K562 (cell line): ENCODE data around the gene CTSH. TPM values are rescaled to one million over a fixed set of nuclear protein-coding genes. Genes with fewer than 3 reads are reported as not detected.

Source experiments
- ATAC-seq: fragments of 200-7000 bp; cut with Tn5 transposase; 3 replicates; pipeline ENCODE4 v1.9.1; 2020; ENCODE audit warnings: moderate library complexity
- BruUV-seq: library from RNA; stranded (reverse); fragments of 400-500 nt; replicated peaks from 2 replicates; lab custom pipeline; 2021; lab: Mats Ljungman, UMichigan
- CTCF ChIA-PET: fragments of 300-600 bp; formaldehyde crosslinking; extraction: SDS; loops from one replicate; lab custom pipeline; 2021; ENCODE audit warnings: low intra/inter-chr PET ratio; lab: Yijun Ruan, JAX
- POLR2A ChIA-PET: fragments of 300-600, 350-650 bp; sonication (Branson Sonifier 250); formaldehyde crosslinking; extraction: SDS; loops from one replicate; lab custom pipeline; 2021; ENCODE audit warnings: antibody characterized with exemption, inconsistent platforms; lab: Yijun Ruan, JAX
- DNase-seq, 4 experiments: peaks; one replicate each; pipeline versions ENCODE4 v3.0.0 to v3.0.0-alpha.2; 2011 to 2018; ENCODE audit warnings: low spot score in 3 of 4, mixed read lengths in 3 of 4; ENCODE audit errors: extremely low read depth in 1 of 4
- FAIRE-seq: peaks from 2 replicates; lab custom pipeline; 2011; peaks lifted over from hg19 to GRCh38; lab: Jason Lieb, UNC
- H2AFZ ChIP-seq: 2 replicates; pipeline ENCODE4 v1.6.0; 2011; ENCODE audit warnings: low read depth, low read length, control low read depth, inconsistent platforms
- H3K27ac ChIP-seq: fragments of 200-600 bp; 3 replicates; pipeline ENCODE4 v1.8.0; 2011; ENCODE audit warnings: low read depth, mild to moderate bottlenecking, control low read depth, inconsistent platforms, low read length, moderate library complexity, mixed read lengths; ENCODE audit errors: extremely low read depth
- H3K27me3 ChIP-seq, 2 experiments: fragments of 300-600 bp in 1 of 2; 2 replicates in 1 of 2; 3 replicates in 1 of 2; pipeline versions ENCODE4 v1.6.0 to v1.8.0; 2011; ENCODE audit warnings: inconsistent platforms in 2 of 2, low read length in 2 of 2, mild to moderate bottlenecking in 1 of 2, mixed read lengths in 1 of 2, moderate library complexity in 1 of 2; ENCODE audit not compliant: control insufficient read depth in 2 of 2, insufficient read depth in 2 of 2
- H3K36me3 ChIP-seq: fragments of 300-600 bp; 3 replicates; pipeline ENCODE4 v1.8.0; 2011; ENCODE audit warnings: mild to moderate bottlenecking, low read length, inconsistent platforms; ENCODE audit not compliant: control insufficient read depth, insufficient read depth
- H3K4me1 ChIP-seq, 2 experiments: fragments of 200-600 bp in 1 of 2; replicated peaks in 1 of 2; 2 replicates in 1 of 2; 3 replicates in 1 of 2; pipeline versions ENCODE4 v1.5.1 to v1.8.0; 2011; ENCODE audit warnings: inconsistent platforms in 2 of 2, low read length in 2 of 2, mild to moderate bottlenecking in 1 of 2, mixed read lengths in 1 of 2, moderate library complexity in 1 of 2; ENCODE audit not compliant: control insufficient read depth in 2 of 2, insufficient read depth in 2 of 2
- H3K4me2 ChIP-seq: 2 replicates; pipeline ENCODE4 v1.6.1; 2011; ENCODE audit warnings: low read length, control low read depth, inconsistent platforms, mixed read lengths; ENCODE audit not compliant: insufficient read depth
- H3K4me3 ChIP-seq: fragments of 200-600 bp; sonication (generic), shearing (Covaris generic); 2 replicates; pipeline ENCODE4 v1.5.1; 2016; ENCODE audit warnings: control low read depth, inconsistent platforms
- H3K79me2 ChIP-seq: fragments of 200-600 bp; 3 replicates; pipeline ENCODE4 v1.8.0; 2011; ENCODE audit warnings: low read length, inconsistent platforms; ENCODE audit not compliant: control insufficient read depth, insufficient read depth
- H3K9ac ChIP-seq, 2 experiments: 2 replicates each; pipeline versions ENCODE4 v1.6.0 to v1.6.1; 2011; ENCODE audit warnings: low read depth in 2 of 2, low read length in 2 of 2, control low read depth in 1 of 2, inconsistent platforms in 1 of 2, mild to moderate bottlenecking in 1 of 2, mixed read lengths in 1 of 2; ENCODE audit not compliant: insufficient read depth in 1 of 2
- H3K9me1 ChIP-seq: one replicate; pipeline ENCODE4 v1.6.0; 2011; ENCODE audit warnings: inconsistent platforms, mild to moderate bottlenecking, low read length, moderate library complexity; ENCODE audit not compliant: control insufficient read depth, insufficient read depth
- H3K9me3 ChIP-seq: replicated peaks from 2 replicates; pipeline ENCODE4 v1.5.1; 2011; ENCODE audit warnings: low read depth, low read length, inconsistent platforms; ENCODE audit not compliant: control insufficient read depth, insufficient read depth
- H4K20me1 ChIP-seq: replicated peaks from 2 replicates; pipeline ENCODE4 v1.6.1; 2011; ENCODE audit warnings: low read length, inconsistent platforms, mixed read lengths; ENCODE audit not compliant: control insufficient read depth, insufficient read depth
- CEBPG ChIP-seq, 3 experiments: fragments of 200-800 bp in 1 of 3; sonication (Bioruptor generic) in 1 of 3; sonication (generic) in 1 of 3; formaldehyde crosslinking in 1 of 3; IDR thresholded peaks in 2 of 3; conservative IDR thresholded peaks in 1 of 3; 2 replicates each; pipeline versions ENCODE4 v1.6.1 to v1.8.0; 2016 to 2022; ENCODE audit warnings: missing compliant biosample characterization in 2 of 3, missing genetic modification characterization in 2 of 3, mild to moderate bottlenecking in 1 of 3, missing genetic modification reagents in 1 of 3
- ELF1 ChIP-seq: fragments of 200-800 bp; sonication (Bioruptor generic); IDR thresholded peaks from 2 replicates; pipeline ENCODE4 v1.6.1; 2016; ENCODE audit warnings: missing genetic modification characterization, missing compliant biosample characterization
- EP400 ChIP-seq: fragments of 450-650 bp; IDR thresholded peaks from 2 replicates; pipeline ENCODE4 v1.6.1; 2017; ENCODE audit warnings: antibody characterized with exemption, mild to moderate bottlenecking, moderate library complexity
- HDGF ChIP-seq: fragments of 450-650 bp; IDR thresholded peaks from 2 replicates; pipeline ENCODE4 v1.6.1; 2016
- KDM2B ChIP-seq: fragments of 250-450 bp; sonication (Bioruptor Pico); IDR thresholded peaks from 2 replicates; pipeline ENCODE4 v1.8.0; 2021; ENCODE audit warnings: mild to moderate bottlenecking, moderate library complexity
- ZKSCAN3 ChIP-seq: fragments of 250-450 bp; sonication (Bioruptor Pico); IDR thresholded peaks from 2 replicates; pipeline ENCODE4 v1.4.0; 2020
- WGBS: fragments of 100-300 bp; shearing (Covaris generic); methylation state at CpG from one replicate; pipeline ENCODE4 v1.1.6; 2016; ENCODE audit warnings: low coverage, mixed read lengths; ENCODE audit not compliant: insufficient coverage; ENCODE audit errors: missing lambda C conversion rate; 5-methylcytosine and 5-hydroxymethylcytosine counted together
- in situ Hi-C: fragments of 300-500 bp; cut with MboI; formaldehyde crosslinking; loops from 4 replicates; pipeline ENCODE4 v1.15.0; 2018; ENCODE audit warnings: inconsistent platforms, mixed read lengths
- intact Hi-C: fragments of 100-400 bp; cut with micrococcal nuclease; formaldehyde crosslinking; loops from 2 replicates; pipeline ENCODE4 v1.14.2; 2022
- polyA plus RNA-seq, 8 experiments: library from polyadenylated mRNA; depleted of rRNA in 4 of 8; stranded (reverse) in 5 of 8; unstranded in 3 of 8; fragments of >200 nt; fragmentation: Nextera tagmentation in 2 of 8; fragmentation: Illumina TruSeq in 1 of 8; extraction: Ambion mirVana in 2 of 8; extraction: Trizol in 1 of 8; gene quantifications; 2 replicates each; pipeline versions ENCODE4 v1.2.1 to v1.2.3, GENCODE V29; 2011 to 2014; ENCODE audit warnings: inconsistent platforms in 1 of 8, missing spikeins in 1 of 8
- total RNA-seq, 7 experiments: library from RNA; depleted of rRNA in 6 of 7; stranded (reverse); fragments of >200 nt in 6 of 7; fragmentation: Illumina TruSeq in 2 of 7; extraction: Trizol in 2 of 7; gene quantifications; 2 replicates each; pipeline versions ENCODE4 v1.2.1 to v1.2.3, GENCODE V29; 2011 to 2021; ENCODE audit warnings: low replicate concordance in 1 of 7
- TF ChIP-seq, protein P1 (sequence below): sonication (generic); formaldehyde crosslinking; IDR thresholded peaks from 2 replicates; pipeline ENCODE4 v1.8.0; 2022; ENCODE audit warnings: missing genetic modification reagents, mild to moderate bottlenecking, borderline replicate concordance
- TF ChIP-seq, protein P2 (sequence below): fragments of 450-650 bp; formaldehyde crosslinking; IDR thresholded peaks from 2 replicates; pipeline ENCODE4 v1.4.0; 2020; ENCODE audit warnings: mild to moderate bottlenecking, mixed read lengths

Gene CTSH
- total and polyA plus RNA-seq, 9 of the 15 experiments (the other 6 are each of a cell fraction or from before 2014, with no cell fraction given), result 15.0 to 462 (median 173) TPM

DNA sequence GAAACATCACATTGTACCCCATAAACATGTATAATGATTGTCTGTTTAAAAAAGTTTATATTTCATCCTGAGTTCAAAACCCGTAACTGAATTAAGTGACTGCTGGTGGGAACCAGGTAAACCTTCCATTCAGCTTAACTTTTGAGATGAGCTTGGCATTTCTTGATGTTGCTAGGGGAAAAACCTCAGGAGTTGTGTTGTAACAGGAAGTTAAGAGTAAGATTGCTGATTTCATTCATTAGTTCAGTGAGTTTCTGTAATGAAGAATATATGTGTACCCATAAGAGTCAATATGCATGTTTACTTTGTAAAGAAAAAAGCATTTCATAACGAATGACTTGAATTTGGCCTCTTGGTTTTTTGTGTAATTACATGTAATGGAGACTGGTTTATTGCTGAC lies 32.5 kb downstream of the CTSH start (continued):
- TF ChIP-seq, protein P1, sequence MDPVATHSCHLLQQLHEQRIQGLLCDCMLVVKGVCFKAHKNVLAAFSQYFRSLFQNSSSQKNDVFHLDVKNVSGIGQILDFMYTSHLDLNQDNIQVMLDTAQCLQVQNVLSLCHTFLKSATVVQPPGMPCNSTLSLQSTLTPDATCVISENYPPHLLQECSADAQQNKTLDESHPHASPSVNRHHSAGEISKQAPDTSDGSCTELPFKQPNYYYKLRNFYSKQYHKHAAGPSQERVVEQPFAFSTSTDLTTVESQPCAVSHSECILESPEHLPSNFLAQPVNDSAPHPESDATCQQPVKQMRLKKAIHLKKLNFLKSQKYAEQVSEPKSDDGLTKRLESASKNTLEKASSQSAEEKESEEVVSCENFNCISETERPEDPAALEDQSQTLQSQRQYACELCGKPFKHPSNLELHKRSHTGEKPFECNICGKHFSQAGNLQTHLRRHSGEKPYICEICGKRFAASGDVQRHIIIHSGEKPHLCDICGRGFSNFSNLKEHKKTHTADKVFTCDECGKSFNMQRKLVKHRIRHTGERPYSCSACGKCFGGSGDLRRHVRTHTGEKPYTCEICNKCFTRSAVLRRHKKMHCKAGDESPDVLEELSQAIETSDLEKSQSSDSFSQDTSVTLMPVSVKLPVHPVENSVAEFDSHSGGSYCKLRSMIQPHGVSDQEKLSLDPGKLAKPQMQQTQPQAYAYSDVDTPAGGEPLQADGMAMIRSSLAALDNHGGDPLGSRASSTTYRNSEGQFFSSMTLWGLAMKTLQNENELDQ (CRISPR knock-in tag), result no peak
- no peak for TF ChIP-seq HDGF
- TF ChIP-seq ELF1, result no peak
- no peak for TF ChIP-seq ZKSCAN3 (CRISPR knock-in tag)
- TF ChIP-seq KDM2B, result no peak
- TF ChIP-seq CEBPG (CRISPR knock-in tag; IDR thresholded peaks at IDR 0.05), result no peak
- TF ChIP-seq CEBPG (tag; conservative IDR thresholded peaks at IDR 0.05 in 1 of 2, IDR thresholded peaks at IDR 0.05 in 1 of 2), result no peak

DNA sequence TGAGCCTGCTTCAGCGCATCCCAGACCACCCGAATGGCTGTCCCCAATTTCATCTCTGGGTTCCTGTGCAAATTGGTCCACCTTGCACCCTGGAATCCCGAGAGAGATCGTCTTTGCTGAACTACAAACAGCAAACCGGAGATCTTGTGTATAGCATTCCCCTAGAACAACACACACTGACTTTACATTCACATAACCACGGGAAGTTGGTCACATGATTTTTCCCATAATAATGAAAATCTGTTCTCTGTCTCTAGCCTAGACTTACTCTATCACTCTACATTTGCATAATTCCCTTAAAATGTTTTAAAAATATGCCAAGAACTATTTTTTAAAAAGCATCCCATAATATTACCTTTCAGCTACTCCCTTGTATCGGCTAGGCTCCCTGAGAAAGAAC lies 34.6 kb downstream of the CTSH start:
- Histone ChIP-seq H4K20me1 (peaks cover 8% of the 10 kb centered on the region), H3K4me2 (no peak overlapping the region), H2AFZ (no peak overlapping the region), H3K9me3 (no peaks in the 10 kb centered on the region), H3K9ac (no peak overlapping the region), H3K9me1 (no peaks in the 10 kb centered on the region), H3K36me3 (peaks cover 83% of the 10 kb centered on the region), H3K27ac (no peak overlapping the region), H3K27me3 (no peaks in the 10 kb centered on the region), H3K79me2 (no peaks in the 10 kb centered on the region), H3K4me3 (no peak overlapping the region), H3K4me1 (no peaks in the 10 kb centered on the region)
- WGBS, result 83% methylated on average over 7 of the region's 7 CpGs
- no TSS peak for BruUV-seq
- no peak for FAIRE-seq
- in situ Hi-C loops (loop anchor here (5.0 kb wide), 1 partner anchor 72 kb away; no protein-coding TSS in a partner anchor), intact Hi-C loops (no loop called here)
- POLR2A ChIA-PET, result interaction anchor here (0.6 to 1.5 kb wide), 3 partner anchors 8 to 25 kb away, joined by 3 to 6 read pairs (median 3); no protein-coding TSS in a partner anchor
- no peak for ATAC-seq
- CTCF ChIA-PET, result interaction anchor here (1.3 to 1.6 kb wide), 3 partner anchors 69 to 274 kb away, joined by 3 to 9 read pairs (median 7); no protein-coding TSS in a partner anchor
- TF ChIP-seq EP400, result no peak
- TF ChIP-seq, protein P2, sequence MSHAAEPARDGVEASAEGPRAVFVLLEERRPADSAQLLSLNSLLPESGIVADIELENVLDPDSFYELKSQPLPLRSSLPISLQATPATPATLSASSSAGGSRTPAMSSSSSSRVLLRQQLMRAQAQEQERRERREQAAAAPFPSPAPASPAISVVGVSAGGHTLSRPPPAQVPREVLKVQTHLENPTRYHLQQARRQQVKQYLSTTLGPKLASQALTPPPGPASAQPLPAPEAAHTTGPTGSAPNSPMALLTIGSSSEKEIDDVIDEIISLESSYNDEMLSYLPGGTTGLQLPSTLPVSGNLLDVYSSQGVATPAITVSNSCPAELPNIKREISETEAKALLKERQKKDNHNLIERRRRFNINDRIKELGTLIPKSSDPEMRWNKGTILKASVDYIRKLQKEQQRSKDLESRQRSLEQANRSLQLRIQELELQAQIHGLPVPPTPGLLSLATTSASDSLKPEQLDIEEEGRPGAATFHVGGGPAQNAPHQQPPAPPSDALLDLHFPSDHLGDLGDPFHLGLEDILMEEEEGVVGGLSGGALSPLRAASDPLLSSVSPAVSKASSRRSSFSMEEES (CRISPR knock-in tag), result peak; percentile 33; the same call in 1 of the 2 replicates
- DNase-seq, result no peak
